K562 (cell line): Measurements from ENCODE around the gene PTPRM. TPM values are rescaled to one million over a fixed set of nuclear protein-coding genes. Genes with fewer than 3 reads are reported as not detected.

Experiments
- ATAC-seq: fragments of 200-7000 bp; cut with Tn5 transposase; 3 replicates; pipeline ENCODE4 v1.9.1; 2020; ENCODE audit warnings: moderate library complexity
- BruUV-seq: library from RNA; stranded (reverse); fragments of 400-500 nt; replicated peaks from 2 replicates; lab custom pipeline; 2021; lab: Mats Ljungman, UMichigan
- CTCF ChIA-PET: fragments of 300-600 bp; formaldehyde crosslinking; extraction: SDS; loops from one replicate; lab custom pipeline; 2021; ENCODE audit warnings: low intra/inter-chr PET ratio; lab: Yijun Ruan, JAX
- POLR2A ChIA-PET: fragments of 300-600, 350-650 bp; sonication (Branson Sonifier 250); formaldehyde crosslinking; extraction: SDS; loops from one replicate; lab custom pipeline; 2021; ENCODE audit warnings: antibody characterized with exemption, inconsistent platforms; lab: Yijun Ruan, JAX
- DNase-seq, 4 experiments: peaks; one replicate each; pipeline versions ENCODE4 v3.0.0 to v3.0.0-alpha.2; 2011 to 2018; ENCODE audit warnings: low spot score in 3 of 4, mixed read lengths in 3 of 4; ENCODE audit errors: extremely low read depth in 1 of 4
- FAIRE-seq: peaks from 2 replicates; lab custom pipeline; 2011; peaks lifted over from hg19 to GRCh38; lab: Jason Lieb, UNC
- H2AFZ ChIP-seq: 2 replicates; pipeline ENCODE4 v1.6.0; 2011; ENCODE audit warnings: low read depth, low read length, control low read depth, inconsistent platforms
- H3K27ac ChIP-seq: fragments of 200-600 bp; 3 replicates; pipeline ENCODE4 v1.8.0; 2011; ENCODE audit warnings: low read depth, mild to moderate bottlenecking, control low read depth, inconsistent platforms, low read length, moderate library complexity, mixed read lengths; ENCODE audit errors: extremely low read depth
- H3K27me3 ChIP-seq, 2 experiments: fragments of 300-600 bp in 1 of 2; 2 replicates in 1 of 2; 3 replicates in 1 of 2; pipeline versions ENCODE4 v1.6.0 to v1.8.0; 2011; ENCODE audit warnings: inconsistent platforms in 2 of 2, low read length in 2 of 2, mild to moderate bottlenecking in 1 of 2, mixed read lengths in 1 of 2, moderate library complexity in 1 of 2; ENCODE audit not compliant: control insufficient read depth in 2 of 2, insufficient read depth in 2 of 2
- H3K36me3 ChIP-seq: fragments of 300-600 bp; 3 replicates; pipeline ENCODE4 v1.8.0; 2011; ENCODE audit warnings: mild to moderate bottlenecking, low read length, inconsistent platforms; ENCODE audit not compliant: control insufficient read depth, insufficient read depth
- H3K4me1 ChIP-seq, 2 experiments: fragments of 200-600 bp in 1 of 2; replicated peaks in 1 of 2; 2 replicates in 1 of 2; 3 replicates in 1 of 2; pipeline versions ENCODE4 v1.5.1 to v1.8.0; 2011; ENCODE audit warnings: inconsistent platforms in 2 of 2, low read length in 2 of 2, mild to moderate bottlenecking in 1 of 2, mixed read lengths in 1 of 2, moderate library complexity in 1 of 2; ENCODE audit not compliant: control insufficient read depth in 2 of 2, insufficient read depth in 2 of 2
- H3K4me2 ChIP-seq: 2 replicates; pipeline ENCODE4 v1.6.1; 2011; ENCODE audit warnings: low read length, control low read depth, inconsistent platforms, mixed read lengths; ENCODE audit not compliant: insufficient read depth
- H3K4me3 ChIP-seq: fragments of 200-600 bp; sonication (generic), shearing (Covaris generic); 2 replicates; pipeline ENCODE4 v1.5.1; 2016; ENCODE audit warnings: control low read depth, inconsistent platforms
- H3K79me2 ChIP-seq: fragments of 200-600 bp; 3 replicates; pipeline ENCODE4 v1.8.0; 2011; ENCODE audit warnings: low read length, inconsistent platforms; ENCODE audit not compliant: control insufficient read depth, insufficient read depth
- H3K9ac ChIP-seq, 2 experiments: 2 replicates each; pipeline versions ENCODE4 v1.6.0 to v1.6.1; 2011; ENCODE audit warnings: low read depth in 2 of 2, low read length in 2 of 2, control low read depth in 1 of 2, inconsistent platforms in 1 of 2, mild to moderate bottlenecking in 1 of 2, mixed read lengths in 1 of 2; ENCODE audit not compliant: insufficient read depth in 1 of 2
- H3K9me1 ChIP-seq: one replicate; pipeline ENCODE4 v1.6.0; 2011; ENCODE audit warnings: inconsistent platforms, mild to moderate bottlenecking, low read length, moderate library complexity; ENCODE audit not compliant: control insufficient read depth, insufficient read depth
- H3K9me3 ChIP-seq: replicated peaks from 2 replicates; pipeline ENCODE4 v1.5.1; 2011; ENCODE audit warnings: low read depth, low read length, inconsistent platforms; ENCODE audit not compliant: control insufficient read depth, insufficient read depth
- H4K20me1 ChIP-seq: replicated peaks from 2 replicates; pipeline ENCODE4 v1.6.1; 2011; ENCODE audit warnings: low read length, inconsistent platforms, mixed read lengths; ENCODE audit not compliant: control insufficient read depth, insufficient read depth
- EHMT2 ChIP-seq: fragments of 450-650 bp; IDR thresholded peaks from 2 replicates; pipeline ENCODE4 v1.6.1; 2018; ENCODE audit warnings: antibody characterized with exemption
- ZKSCAN1 ChIP-seq: fragments of 150-350 bp; IDR thresholded peaks from 2 replicates; pipeline ENCODE4 v1.6.1; 2016; ENCODE audit warnings: low read depth, low read length
- WGBS: fragments of 100-300 bp; shearing (Covaris generic); methylation state at CpG from one replicate; pipeline ENCODE4 v1.1.6; 2016; ENCODE audit warnings: low coverage, mixed read lengths; ENCODE audit not compliant: insufficient coverage; ENCODE audit errors: missing lambda C conversion rate; 5-methylcytosine and 5-hydroxymethylcytosine counted together
- in situ Hi-C: fragments of 300-500 bp; cut with MboI; formaldehyde crosslinking; loops from 4 replicates; pipeline ENCODE4 v1.15.0; 2018; ENCODE audit warnings: inconsistent platforms, mixed read lengths
- intact Hi-C: fragments of 100-400 bp; cut with micrococcal nuclease; formaldehyde crosslinking; loops from 2 replicates; pipeline ENCODE4 v1.14.2; 2022
- polyA plus RNA-seq, 8 experiments: library from polyadenylated mRNA; depleted of rRNA in 4 of 8; stranded (reverse) in 5 of 8; unstranded in 3 of 8; fragments of >200 nt; fragmentation: Nextera tagmentation in 2 of 8; fragmentation: Illumina TruSeq in 1 of 8; extraction: Ambion mirVana in 2 of 8; extraction: Trizol in 1 of 8; gene quantifications; 2 replicates each; pipeline versions ENCODE4 v1.2.1 to v1.2.3, GENCODE V29; 2011 to 2014; ENCODE audit warnings: inconsistent platforms in 1 of 8, missing spikeins in 1 of 8
- total RNA-seq, 7 experiments: library from RNA; depleted of rRNA in 6 of 7; stranded (reverse); fragments of >200 nt in 6 of 7; fragmentation: Illumina TruSeq in 2 of 7; extraction: Trizol in 2 of 7; gene quantifications; 2 replicates each; pipeline versions ENCODE4 v1.2.1 to v1.2.3, GENCODE V29; 2011 to 2021; ENCODE audit warnings: low replicate concordance in 1 of 7
- TF ChIP-seq, protein P1 (sequence below), 2 experiments: fragments of 450-650 bp; formaldehyde crosslinking in 1 of 2; IDR thresholded peaks; 2 replicates each; pipeline versions ENCODE4 v1.4.0 to v1.6.1; 2014 to 2020; ENCODE audit warnings: mild to moderate bottlenecking in 2 of 2, borderline replicate concordance in 1 of 2, low read depth in 1 of 2

PTPRM gene
- total and polyA plus RNA-seq, 9 of the 15 experiments (the other 6 are each of a cell fraction or from before 2014, with no cell fraction given), result 0.03 to 0.16 (median 0.08) TPM; not detected in 3

GRCh38 chr18:8130096-8130495 is 563.0 kb downstream of the PTPRM start:
- H3K27me3 ChIP-seq, result no peaks in the 10 kb centered on the region
- H3K4me1 ChIP-seq, result no peaks in the 10 kb centered on the region
- H3K9ac ChIP-seq, result no peak overlapping the region
- ATAC-seq (no peak), FAIRE-seq (no peak), DNase-seq (no peak)
- no peaks in the 10 kb centered on the region for H3K9me1 ChIP-seq
- ChIA-PET CTCF (no interaction called here), POLR2A (no interaction called here)
- no peak for TF ChIP-seq ZKSCAN1
- TF ChIP-seq, protein P1, sequence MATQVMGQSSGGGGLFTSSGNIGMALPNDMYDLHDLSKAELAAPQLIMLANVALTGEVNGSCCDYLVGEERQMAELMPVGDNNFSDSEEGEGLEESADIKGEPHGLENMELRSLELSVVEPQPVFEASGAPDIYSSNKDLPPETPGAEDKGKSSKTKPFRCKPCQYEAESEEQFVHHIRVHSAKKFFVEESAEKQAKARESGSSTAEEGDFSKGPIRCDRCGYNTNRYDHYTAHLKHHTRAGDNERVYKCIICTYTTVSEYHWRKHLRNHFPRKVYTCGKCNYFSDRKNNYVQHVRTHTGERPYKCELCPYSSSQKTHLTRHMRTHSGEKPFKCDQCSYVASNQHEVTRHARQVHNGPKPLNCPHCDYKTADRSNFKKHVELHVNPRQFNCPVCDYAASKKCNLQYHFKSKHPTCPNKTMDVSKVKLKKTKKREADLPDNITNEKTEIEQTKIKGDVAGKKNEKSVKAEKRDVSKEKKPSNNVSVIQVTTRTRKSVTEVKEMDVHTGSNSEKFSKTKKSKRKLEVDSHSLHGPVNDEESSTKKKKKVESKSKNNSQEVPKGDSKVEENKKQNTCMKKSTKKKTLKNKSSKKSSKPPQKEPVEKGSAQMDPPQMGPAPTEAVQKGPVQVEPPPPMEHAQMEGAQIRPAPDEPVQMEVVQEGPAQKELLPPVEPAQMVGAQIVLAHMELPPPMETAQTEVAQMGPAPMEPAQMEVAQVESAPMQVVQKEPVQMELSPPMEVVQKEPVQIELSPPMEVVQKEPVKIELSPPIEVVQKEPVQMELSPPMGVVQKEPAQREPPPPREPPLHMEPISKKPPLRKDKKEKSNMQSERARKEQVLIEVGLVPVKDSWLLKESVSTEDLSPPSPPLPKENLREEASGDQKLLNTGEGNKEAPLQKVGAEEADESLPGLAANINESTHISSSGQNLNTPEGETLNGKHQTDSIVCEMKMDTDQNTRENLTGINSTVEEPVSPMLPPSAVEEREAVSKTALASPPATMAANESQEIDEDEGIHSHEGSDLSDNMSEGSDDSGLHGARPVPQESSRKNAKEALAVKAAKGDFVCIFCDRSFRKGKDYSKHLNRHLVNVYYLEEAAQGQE (IDR thresholded peaks at IDR 0.05; ENCODE audit: borderline replicate concordance), result peak; percentile 65
- TF ChIP-seq, protein P1 (CRISPR knock-in tag; IDR thresholded peaks at IDR 0.05; ENCODE audit: low read depth), result no peak
- TF ChIP-seq EHMT2, result 0 out of 2 replicates have a peak, but pooled peaks have one; percentile 42
- no peak overlapping the region for H2AFZ ChIP-seq
- no peak overlapping the region for H3K4me2 ChIP-seq
- in situ Hi-C loops, result no loop called here
- intact Hi-C loops, result no loop called here
- H3K36me3 ChIP-seq, result no peaks in the 10 kb centered on the region
- H3K79me2 ChIP-seq, result no peaks in the 10 kb centered on the region
- no peaks in the 10 kb centered on the region for H4K20me1 ChIP-seq
- H3K9me3 ChIP-seq, result no peaks in the 10 kb centered on the region
- BruUV-seq, result no TSS peak
- no peak overlapping the region for H3K27ac ChIP-seq
- no peak overlapping the region for H3K4me3 ChIP-seq
- 3% methylated on average over 5 of the region's 5 CpGs for WGBS
